Astrocyte (in vitro differentiated cells and primary cell): ENCODE results near the gene IQGAP2.

ENCODE experiments used
- EZH2 ChIP-seq: IDR thresholded peaks from 2 replicates; pipeline ENCODE4 v1.6.1; 2012; ENCODE audit warnings: mild to moderate bottlenecking, low read length, inconsistent platforms; ENCODE audit not compliant: insufficient read depth
- TF ChIP-seq, protein P1 (sequence below): IDR thresholded peaks from 2 replicates; pipeline ENCODE4 v1.5.1; 2011; ENCODE audit warnings: low read depth, mild to moderate bottlenecking, inconsistent platforms, low read length, moderate library complexity; ENCODE audit not compliant: insufficient read depth

DNA sequence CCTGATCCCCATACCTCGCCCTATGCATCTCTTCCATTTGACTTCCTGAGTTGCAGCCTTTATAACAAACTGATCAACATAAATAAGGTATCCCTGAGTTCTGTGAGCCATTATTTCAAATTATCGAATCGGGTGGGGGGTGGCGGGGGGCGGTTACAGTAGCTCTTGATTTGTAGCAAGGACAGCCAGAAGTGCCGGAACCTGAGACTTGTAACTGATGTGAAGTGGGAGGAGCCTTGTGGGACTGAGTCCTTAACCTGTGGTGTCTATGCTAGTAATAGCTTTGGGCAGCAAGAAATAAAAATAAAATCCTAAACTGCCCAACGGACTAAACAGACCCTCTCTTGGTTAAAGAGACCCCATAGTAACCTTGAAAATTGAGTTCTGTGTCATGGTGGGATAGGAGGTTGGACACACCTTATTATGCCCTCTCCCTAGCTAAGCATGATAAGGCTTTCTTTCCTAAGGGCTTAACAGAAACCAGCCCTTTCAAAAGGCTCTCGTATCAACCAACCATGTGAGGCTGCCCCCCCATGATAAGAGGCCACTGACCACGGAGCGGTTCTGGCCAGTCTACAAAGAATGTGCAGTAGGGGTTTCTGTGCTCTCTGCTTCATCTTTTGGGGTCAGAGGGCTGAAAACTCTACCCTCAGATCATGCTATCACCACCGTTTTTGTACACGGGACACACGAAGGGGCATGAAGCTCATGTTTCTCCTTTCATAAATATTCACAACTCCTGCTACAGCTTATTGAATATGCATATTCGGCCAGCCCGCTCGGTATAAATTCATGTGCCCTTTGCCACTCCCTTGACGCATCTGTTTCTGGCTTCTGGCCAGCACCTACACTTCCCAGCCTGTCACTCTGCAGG, 39.5 kb upstream of the IQGAP2 start:
- TF ChIP-seq, protein P1, sequence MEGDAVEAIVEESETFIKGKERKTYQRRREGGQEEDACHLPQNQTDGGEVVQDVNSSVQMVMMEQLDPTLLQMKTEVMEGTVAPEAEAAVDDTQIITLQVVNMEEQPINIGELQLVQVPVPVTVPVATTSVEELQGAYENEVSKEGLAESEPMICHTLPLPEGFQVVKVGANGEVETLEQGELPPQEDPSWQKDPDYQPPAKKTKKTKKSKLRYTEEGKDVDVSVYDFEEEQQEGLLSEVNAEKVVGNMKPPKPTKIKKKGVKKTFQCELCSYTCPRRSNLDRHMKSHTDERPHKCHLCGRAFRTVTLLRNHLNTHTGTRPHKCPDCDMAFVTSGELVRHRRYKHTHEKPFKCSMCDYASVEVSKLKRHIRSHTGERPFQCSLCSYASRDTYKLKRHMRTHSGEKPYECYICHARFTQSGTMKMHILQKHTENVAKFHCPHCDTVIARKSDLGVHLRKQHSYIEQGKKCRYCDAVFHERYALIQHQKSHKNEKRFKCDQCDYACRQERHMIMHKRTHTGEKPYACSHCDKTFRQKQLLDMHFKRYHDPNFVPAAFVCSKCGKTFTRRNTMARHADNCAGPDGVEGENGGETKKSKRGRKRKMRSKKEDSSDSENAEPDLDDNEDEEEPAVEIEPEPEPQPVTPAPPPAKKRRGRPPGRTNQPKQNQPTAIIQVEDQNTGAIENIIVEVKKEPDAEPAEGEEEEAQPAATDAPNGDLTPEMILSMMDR, result no peak
- TF ChIP-seq EZH2, result no peak
